Nephron progenitor cell (in vitro differentiated cells): ENCODE results near the gene ADPRHL1.
"Not testable (repeated sequence)": the region's sequence is repeated elsewhere in the genome, so short reads cannot be mapped to it uniquely, and the experiment has no call there.

Experiments
- DNase-seq: peaks from one replicate; pipeline ENCODE4 v3.0.0; 2021
- H3K27ac Mint-ChIP-seq: 2 replicates; pipeline ENCODE4 v1.8.0; 2021; ENCODE audit warnings: mild to moderate bottlenecking, moderate library complexity, mixed read lengths
- H3K27me3 Mint-ChIP-seq: 2 replicates; pipeline ENCODE4 v1.8.0; 2021; ENCODE audit warnings: mild to moderate bottlenecking, low read depth, mixed read lengths; ENCODE audit not compliant: poor library complexity
- H3K36me3 Mint-ChIP-seq: 2 replicates; pipeline ENCODE4 v1.8.0; 2021; ENCODE audit warnings: low read depth, mixed read lengths
- H3K4me1 Mint-ChIP-seq: 2 replicates; pipeline ENCODE4 v1.8.0; 2021; ENCODE audit warnings: mixed read lengths
- H3K4me3 Mint-ChIP-seq: 2 replicates; pipeline ENCODE4 v1.8.0; 2021; ENCODE audit warnings: mild to moderate bottlenecking, moderate library complexity, mixed read lengths
- H3K9me3 Mint-ChIP-seq: 2 replicates; pipeline ENCODE4 v1.8.0; 2021; ENCODE audit warnings: mild to moderate bottlenecking, moderate library complexity, mixed read lengths
- TF ChIP-seq, protein P1 (sequence below): fragments of 200-600 bp; sonication (generic); IDR thresholded peaks from 2 replicates; pipeline ENCODE4 v1.5.0; 2021; ENCODE audit warnings: antibody characterized with exemption

ADPRHL1 gene

DNA sequence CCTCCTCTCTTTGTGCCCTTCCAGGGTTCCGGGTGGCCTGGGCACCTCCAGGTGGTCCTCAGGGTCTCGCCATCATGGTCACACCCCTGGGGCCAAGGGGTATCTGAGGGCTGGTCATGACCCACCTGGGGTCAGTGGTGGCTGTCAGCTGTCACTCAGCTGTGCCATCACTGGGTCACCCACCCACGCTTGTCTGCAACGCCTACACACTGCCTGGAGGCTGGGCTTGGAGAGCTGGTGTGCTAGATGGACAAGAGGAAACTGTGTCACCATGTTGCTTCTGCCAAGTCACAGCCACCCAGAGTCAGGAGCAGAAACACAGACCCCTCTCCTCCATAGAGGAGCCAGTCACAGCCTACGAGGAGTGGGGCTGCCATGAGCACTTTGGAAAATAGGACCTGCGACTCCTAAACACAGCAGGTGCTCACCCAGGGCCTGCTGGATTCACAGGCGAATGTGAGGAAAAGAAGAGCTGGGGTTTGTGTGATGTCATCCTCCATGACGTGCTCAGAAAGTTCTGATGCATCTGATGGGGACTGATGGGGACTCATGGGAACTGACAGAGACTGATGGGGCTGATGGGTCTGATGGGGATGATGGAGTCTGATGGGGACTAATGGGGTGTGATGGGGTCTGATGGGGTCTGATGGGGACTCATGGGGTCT, 78.6 kb downstream of the ADPRHL1 start:
- Mint-ChIP-seq H3K27me3 (peaks cover 37% of the 10 kb centered on the region), H3K27ac (no peak overlapping the region), H3K9me3 (no peaks in the 10 kb centered on the region), H3K36me3 (no peaks in the 10 kb centered on the region), H3K4me3 (no peak overlapping the region), H3K4me1 (no peaks in the 10 kb centered on the region)
- no peak for DNase-seq
- TF ChIP-seq, protein P1, sequence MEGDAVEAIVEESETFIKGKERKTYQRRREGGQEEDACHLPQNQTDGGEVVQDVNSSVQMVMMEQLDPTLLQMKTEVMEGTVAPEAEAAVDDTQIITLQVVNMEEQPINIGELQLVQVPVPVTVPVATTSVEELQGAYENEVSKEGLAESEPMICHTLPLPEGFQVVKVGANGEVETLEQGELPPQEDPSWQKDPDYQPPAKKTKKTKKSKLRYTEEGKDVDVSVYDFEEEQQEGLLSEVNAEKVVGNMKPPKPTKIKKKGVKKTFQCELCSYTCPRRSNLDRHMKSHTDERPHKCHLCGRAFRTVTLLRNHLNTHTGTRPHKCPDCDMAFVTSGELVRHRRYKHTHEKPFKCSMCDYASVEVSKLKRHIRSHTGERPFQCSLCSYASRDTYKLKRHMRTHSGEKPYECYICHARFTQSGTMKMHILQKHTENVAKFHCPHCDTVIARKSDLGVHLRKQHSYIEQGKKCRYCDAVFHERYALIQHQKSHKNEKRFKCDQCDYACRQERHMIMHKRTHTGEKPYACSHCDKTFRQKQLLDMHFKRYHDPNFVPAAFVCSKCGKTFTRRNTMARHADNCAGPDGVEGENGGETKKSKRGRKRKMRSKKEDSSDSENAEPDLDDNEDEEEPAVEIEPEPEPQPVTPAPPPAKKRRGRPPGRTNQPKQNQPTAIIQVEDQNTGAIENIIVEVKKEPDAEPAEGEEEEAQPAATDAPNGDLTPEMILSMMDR, result no peak

- Mint-ChIP-seq H3K9me3 (no peaks in the 10 kb centered on the region), H3K4me1 (no peaks in the 10 kb centered on the region), H3K36me3 (no peaks in the 10 kb centered on the region), H3K27ac (no peak overlapping the region), H3K4me3 (no peak overlapping the region), H3K27me3 (peaks cover 32% of the 10 kb centered on the region)
- DNase-seq, result no peak
- TF ChIP-seq, protein P1, result no peak
Observed at GRCh38 chr13:113373811-113374485, 79.3 kb downstream of the ADPRHL1 start.

DNA sequence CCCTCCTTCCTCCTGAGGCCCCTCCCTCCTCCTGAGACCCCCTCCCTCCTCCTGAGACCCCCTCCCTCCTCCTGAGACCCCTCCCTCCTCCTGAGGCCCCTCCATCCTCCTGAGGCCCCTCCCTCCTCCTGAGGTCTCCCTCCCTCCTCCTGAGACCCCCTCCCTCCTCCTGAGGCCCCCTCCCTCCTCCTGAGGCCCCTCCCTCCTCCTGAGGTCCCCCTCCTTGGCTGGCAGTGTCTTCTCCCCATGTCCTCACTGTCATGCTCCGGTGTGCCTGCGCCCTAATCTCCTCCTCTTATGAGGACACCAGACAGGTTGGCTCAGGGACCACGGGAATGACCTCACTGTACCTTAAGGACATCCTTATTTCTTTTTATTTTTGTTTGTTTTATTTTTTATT, 81.6 kb downstream of the ADPRHL1 start:
- not testable (repeated sequence) for H3K36me3 Mint-ChIP-seq, DNase-seq, H3K27ac Mint-ChIP-seq, H3K4me3 Mint-ChIP-seq, H3K9me3 Mint-ChIP-seq
- Mint-ChIP-seq H3K27me3 (peaks cover 21% of the 10 kb centered on the region), H3K4me1 (peaks cover 11% of the 10 kb centered on the region)

DNA sequence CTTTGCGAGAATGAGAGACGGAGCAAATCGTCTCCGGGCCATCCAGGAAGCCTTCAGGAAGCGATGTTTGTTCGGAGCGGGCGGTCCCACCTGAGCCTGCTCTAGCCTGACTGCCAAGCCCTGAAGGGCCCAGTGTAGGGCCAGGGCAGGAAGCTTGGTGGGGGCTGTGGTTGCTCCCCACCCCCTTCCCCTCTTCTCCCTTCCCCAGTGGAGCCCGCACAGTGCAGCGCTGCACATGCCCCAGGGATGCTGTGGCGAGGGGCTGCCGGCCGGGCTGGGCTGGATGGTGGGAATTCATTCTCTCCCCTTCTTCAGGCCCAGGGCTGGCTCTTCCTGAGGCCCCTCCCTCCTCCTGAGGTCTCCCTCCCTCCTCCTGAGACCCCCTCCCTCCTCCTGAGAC, 82.2 kb downstream of the ADPRHL1 start:
- Mint-ChIP-seq H3K9me3 (no peaks in the 10 kb centered on the region), H3K36me3 (no peaks in the 10 kb centered on the region), H3K27ac (no peak overlapping the region), H3K27me3 (peaks cover 18% of the 10 kb centered on the region), H3K4me3 (no peak overlapping the region), H3K4me1 (peaks cover 16% of the 10 kb centered on the region)
- no peak for DNase-seq
- TF ChIP-seq, protein P1, result no peak

DNA sequence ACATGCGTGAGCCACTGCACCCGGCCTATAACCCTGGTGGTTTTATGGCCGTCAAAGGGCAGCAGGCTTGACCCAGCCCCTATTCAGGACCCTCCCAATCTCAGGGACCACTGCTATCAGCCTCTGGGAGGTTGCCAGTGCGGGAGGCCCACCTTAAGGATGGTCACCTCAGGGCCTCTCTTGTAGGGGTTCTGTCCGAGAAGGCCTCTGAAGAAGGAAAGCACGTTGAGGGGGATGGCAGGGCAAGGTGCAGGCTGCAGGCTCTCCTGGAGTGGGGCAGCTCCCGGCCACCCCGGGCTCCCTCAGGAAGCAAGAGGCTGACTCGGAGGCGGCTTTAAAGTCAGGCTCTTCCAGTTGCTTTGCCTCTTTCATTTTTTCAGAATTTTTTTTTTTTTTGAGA, 83.4 kb downstream of the ADPRHL1 start:
- TF ChIP-seq, protein P1, result no peak

GRCh38 chr13:113369189-113369588, 84.1 kb downstream of the ADPRHL1 start:
- Mint-ChIP-seq H3K36me3 (no peaks in the 10 kb centered on the region), H3K27me3 (peaks cover 13% of the 10 kb centered on the region), H3K4me3 (no peak overlapping the region), H3K4me1 (peaks cover 27% of the 10 kb centered on the region), H3K9me3 (no peaks in the 10 kb centered on the region), H3K27ac (no peak overlapping the region)
- DNase-seq, result no peak
- TF ChIP-seq, protein P1, result no peak

More for the DNA sequence above, 83.4 kb downstream of the ADPRHL1 start:
- Mint-ChIP-seq H3K9me3 (no peaks in the 10 kb centered on the region), H3K4me3 (no peak overlapping the region), H3K36me3 (no peaks in the 10 kb centered on the region), H3K27ac (no peak overlapping the region), H3K4me1 (peaks cover 27% of the 10 kb centered on the region), H3K27me3 (peaks cover 18% of the 10 kb centered on the region)
- no peak for DNase-seq

- Mint-ChIP-seq H3K27me3 (peaks cover 12% of the 10 kb centered on the region), H3K27ac (peak overlapping the region; percentile 30), H3K4me1 (peaks cover 27% of the 10 kb centered on the region)
- H3K4me3 Mint-ChIP-seq, H3K9me3 Mint-ChIP-seq, DNase-seq, H3K36me3 Mint-ChIP-seq: not testable (repeated sequence)
Observed at GRCh38 chr13:113368353-113368752, 84.9 kb downstream of the ADPRHL1 start.
